BJ (cell line): ENCODE measurements around the gene FGGY. TPM values are rescaled to one million over a fixed set of nuclear protein-coding genes. Genes with fewer than 3 reads are reported as not detected.

Experiments
- CTCF ChIA-PET: fragments of 350-600 bp; formaldehyde crosslinking; extraction: SDS; loops from one replicate; lab custom pipeline; 2021; ENCODE audit warnings: antibody characterized with exemption, inconsistent platforms; lab: Yijun Ruan, JAX
- POLR2A ChIA-PET: fragments of 300-600 bp; sonication (Branson Sonifier 250); formaldehyde crosslinking; extraction: SDS; loops from one replicate; lab custom pipeline; 2021; ENCODE audit warnings: antibody characterized with exemption; lab: Charles Lee
- DNase-seq: peaks from one replicate; pipeline ENCODE4 v3.0.0-alpha.2; 2011; ENCODE audit warnings: low read depth
- H3K27me3 ChIP-seq: 2 replicates; pipeline ENCODE4 v1.6.0; 2011; ENCODE audit warnings: low read length; ENCODE audit not compliant: control insufficient read depth, insufficient read depth
- H3K36me3 ChIP-seq: 2 replicates; pipeline ENCODE4 v1.5.1; 2011; ENCODE audit warnings: low read length; ENCODE audit not compliant: control insufficient read depth, insufficient read depth
- H3K4me3 ChIP-seq: 2 replicates; pipeline ENCODE4 v1.5.1; 2011; ENCODE audit warnings: low read depth, mild to moderate bottlenecking, control low read depth, low read length
- polyA plus RNA-seq: library from polyadenylated mRNA; depleted of rRNA; stranded (reverse); fragments of >200 nt; gene quantifications from 2 replicates; pipeline ENCODE4 v1.2.3, GENCODE V29; 2011
- TF ChIP-seq, protein P1 (sequence below): IDR thresholded peaks from 2 replicates; pipeline ENCODE4 v1.5.1; 2011; ENCODE audit warnings: low read depth, mild to moderate bottlenecking, control low read depth, inconsistent platforms, low read length, moderate library complexity; ENCODE audit not compliant: insufficient read depth

Gene FGGY
- polyA plus RNA-seq, 1 experiment = 9.9 TPM

DNA sequence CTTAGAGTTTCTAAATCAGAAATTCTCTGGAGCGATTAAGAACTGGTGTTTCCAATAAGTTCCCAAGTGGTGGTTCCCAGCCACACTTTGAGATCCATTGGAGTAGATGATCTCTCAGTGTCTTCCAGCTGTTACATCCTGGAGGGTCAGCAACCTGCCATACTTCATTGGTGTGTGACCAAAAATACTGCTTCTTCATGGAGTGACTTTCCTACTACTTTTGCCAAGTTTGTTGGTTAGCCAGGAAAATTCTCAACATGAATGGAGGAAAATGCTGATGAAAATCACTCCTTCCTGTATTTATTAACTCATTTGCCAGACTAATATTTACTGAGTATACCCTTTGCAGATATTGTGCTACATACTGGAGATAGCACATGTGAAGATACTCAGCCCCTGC is 186.1 kb downstream of the FGGY start:
- POLR2A ChIA-PET = no interaction called here

DNA sequence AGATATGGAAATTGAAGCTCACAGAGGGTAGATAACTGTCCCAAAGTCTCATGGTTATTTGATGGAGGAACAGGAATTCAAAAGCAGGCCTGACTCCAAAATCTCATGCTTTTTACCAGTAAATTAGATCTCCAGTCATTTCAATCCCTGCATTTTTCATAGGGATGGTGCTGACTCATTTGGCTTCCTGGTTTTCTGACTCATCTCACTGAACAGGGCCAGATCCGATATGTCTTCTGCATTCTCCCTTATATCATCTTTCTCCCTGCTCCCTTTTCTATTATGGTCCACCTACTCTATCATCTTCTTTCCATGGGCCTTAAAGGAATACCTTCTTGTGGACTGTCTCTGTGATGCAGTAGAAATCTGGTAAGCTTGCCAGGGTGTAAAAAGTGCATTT is 187.2 kb downstream of the FGGY start:
- Histone ChIP-seq H3K27me3 (no peaks in the 10 kb centered on the region), H3K4me3 (no peak overlapping the region), H3K36me3 (no peaks in the 10 kb centered on the region)
- DNase-seq = peak; percentile 71
- TF ChIP-seq, protein P1, sequence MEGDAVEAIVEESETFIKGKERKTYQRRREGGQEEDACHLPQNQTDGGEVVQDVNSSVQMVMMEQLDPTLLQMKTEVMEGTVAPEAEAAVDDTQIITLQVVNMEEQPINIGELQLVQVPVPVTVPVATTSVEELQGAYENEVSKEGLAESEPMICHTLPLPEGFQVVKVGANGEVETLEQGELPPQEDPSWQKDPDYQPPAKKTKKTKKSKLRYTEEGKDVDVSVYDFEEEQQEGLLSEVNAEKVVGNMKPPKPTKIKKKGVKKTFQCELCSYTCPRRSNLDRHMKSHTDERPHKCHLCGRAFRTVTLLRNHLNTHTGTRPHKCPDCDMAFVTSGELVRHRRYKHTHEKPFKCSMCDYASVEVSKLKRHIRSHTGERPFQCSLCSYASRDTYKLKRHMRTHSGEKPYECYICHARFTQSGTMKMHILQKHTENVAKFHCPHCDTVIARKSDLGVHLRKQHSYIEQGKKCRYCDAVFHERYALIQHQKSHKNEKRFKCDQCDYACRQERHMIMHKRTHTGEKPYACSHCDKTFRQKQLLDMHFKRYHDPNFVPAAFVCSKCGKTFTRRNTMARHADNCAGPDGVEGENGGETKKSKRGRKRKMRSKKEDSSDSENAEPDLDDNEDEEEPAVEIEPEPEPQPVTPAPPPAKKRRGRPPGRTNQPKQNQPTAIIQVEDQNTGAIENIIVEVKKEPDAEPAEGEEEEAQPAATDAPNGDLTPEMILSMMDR = no peak
- ChIA-PET CTCF (interaction anchor here (1.2 kb wide), 1 partner anchor 47 kb away, joined by 3 read pairs; no protein-coding TSS in a partner anchor), POLR2A (no interaction called here)

More for the DNA sequence above, 186.1 kb downstream of the FGGY start:
- TF ChIP-seq, protein P1 = no peak
- Histone ChIP-seq H3K36me3 (no peaks in the 10 kb centered on the region), H3K4me3 (no peak overlapping the region), H3K27me3 (no peaks in the 10 kb centered on the region)
- CTCF ChIA-PET = interaction anchor here (0.7 kb wide), 1 partner anchor 205 kb away, joined by 4 read pairs; no protein-coding TSS in a partner anchor
- no peak for DNase-seq

DNA sequence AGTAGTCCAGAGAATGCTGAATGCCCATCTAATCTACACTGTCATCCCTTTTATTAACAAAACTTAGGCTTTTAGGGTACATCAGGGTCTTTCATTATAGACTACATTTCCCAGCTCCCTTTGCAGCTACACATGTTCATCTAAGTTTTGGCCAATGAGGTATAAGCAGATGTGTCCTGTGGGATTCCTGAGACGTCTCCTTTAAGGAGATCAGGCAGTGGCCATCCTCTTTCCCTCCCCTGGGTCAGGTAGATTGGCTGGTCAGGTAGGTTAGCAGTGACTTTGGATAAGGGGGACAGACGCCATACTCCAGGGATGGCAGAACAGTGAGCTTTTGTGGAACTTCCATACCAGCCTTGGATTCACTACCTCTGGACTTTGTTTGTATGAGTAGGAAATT is 188.3 kb downstream of the FGGY start:
- CTCF ChIA-PET = interaction anchor here (0.5 to 1.5 kb wide), 3 partner anchors 16 to 208 kb away, joined by 3 to 4 read pairs (median 4); no protein-coding TSS in a partner anchor
- no peak for DNase-seq
- TF ChIP-seq, protein P1 = no peak
- POLR2A ChIA-PET = no interaction called here
- Histone ChIP-seq H3K27me3 (no peaks in the 10 kb centered on the region), H3K4me3 (no peak overlapping the region), H3K36me3 (no peaks in the 10 kb centered on the region)

DNA sequence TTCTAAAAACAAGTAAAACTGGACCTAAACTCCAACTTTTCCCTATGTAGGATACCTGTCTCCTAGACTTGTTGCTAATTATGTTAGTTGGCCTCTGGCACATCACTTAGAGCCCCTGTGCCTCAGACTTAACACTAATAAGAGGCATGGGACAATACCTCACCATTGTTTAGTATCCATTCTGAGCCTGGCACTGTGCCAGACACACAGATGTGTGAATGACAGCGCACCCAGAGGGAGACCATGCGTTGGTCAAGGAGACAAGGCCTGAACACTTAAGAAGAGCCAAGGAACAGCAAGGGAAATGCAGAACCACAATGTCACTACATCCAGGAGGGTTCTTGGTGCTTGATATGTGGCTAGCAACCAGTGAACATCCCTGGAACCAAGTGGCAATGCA is 189.1 kb downstream of the FGGY start:
- Histone ChIP-seq H3K4me3 (no peak overlapping the region), H3K27me3 (no peaks in the 10 kb centered on the region), H3K36me3 (no peaks in the 10 kb centered on the region)
- no peak for DNase-seq
- POLR2A ChIA-PET = no interaction called here
- TF ChIP-seq, protein P1 = no peak
- CTCF ChIA-PET = interaction anchor here (0.5 to 1.5 kb wide), 2 partner anchors 17 to 207 kb away, joined by 4 read pairs; no protein-coding TSS in a partner anchor

DNA sequence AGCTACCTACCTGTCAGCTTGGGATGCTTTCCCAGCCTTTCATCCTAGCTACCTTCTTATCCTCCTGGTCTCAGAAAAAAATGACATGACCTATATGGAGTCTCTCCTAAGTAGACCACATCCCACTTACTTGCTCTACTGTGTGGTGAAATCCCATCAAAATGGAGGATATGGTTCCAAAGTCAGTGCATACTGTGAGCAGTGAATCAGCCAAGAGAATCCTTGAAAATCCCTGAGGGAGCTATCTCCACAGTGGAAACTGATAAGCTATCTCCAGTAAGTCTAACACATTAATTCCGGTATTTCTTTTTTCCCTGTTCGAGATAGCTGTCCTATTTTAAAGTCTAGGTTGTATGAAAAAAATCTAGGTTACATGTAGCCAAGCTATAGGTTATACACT is 189.7 kb downstream of the FGGY start:
- ChIA-PET POLR2A (no interaction called here), CTCF (interaction anchor here (0.8 to 1.5 kb wide), 3 partner anchors 11 to 364 kb away, joined by 3 to 4 read pairs (median 3); no protein-coding TSS in a partner anchor)
- H3K27me3 ChIP-seq = no peaks in the 10 kb centered on the region
- no peak overlapping the region for H3K4me3 ChIP-seq
- H3K36me3 ChIP-seq = no peaks in the 10 kb centered on the region
- TF ChIP-seq, protein P1 = no peak
- DNase-seq = no peak
